Measurements from ENCODE around the gene KLK10.

DNA sequence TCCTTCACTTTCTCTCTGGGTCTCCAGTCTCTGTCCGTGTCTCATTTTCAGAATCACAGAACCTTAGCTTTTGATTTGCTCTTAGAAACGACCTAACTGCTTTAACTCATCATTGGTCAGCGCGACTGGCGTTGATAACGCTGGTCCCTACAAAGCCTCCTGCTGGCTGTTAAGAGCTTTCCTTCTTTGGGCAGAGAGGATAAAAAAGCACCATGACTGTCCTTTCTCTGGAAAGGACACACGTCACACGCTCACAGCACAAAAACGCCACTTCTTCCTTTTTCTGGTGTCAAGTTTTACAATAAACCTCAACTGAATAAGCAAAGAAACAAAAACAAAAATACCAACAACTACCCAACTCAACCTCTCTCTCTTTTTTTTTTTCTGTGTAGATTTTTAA lies 17.0 kb upstream of the KLK10 start:
- TF ChIP-seq CTCF (IDR thresholded peaks at IDR 0.05; ENCODE audit: low read length) (no peak), EZH2 (IDR thresholded peaks at IDR 0.05; ENCODE audit: borderline replicate concordance, low read length) (no peak)
